K562 (cell line): ENCODE measurements around the gene CENPX. TPM values are rescaled to one million over a fixed set of nuclear protein-coding genes. Genes with fewer than 3 reads are reported as not detected.

Experiments
- ATAC-seq: fragments of 200-7000 bp; cut with Tn5 transposase; 3 replicates; pipeline ENCODE4 v1.9.1; 2020; ENCODE audit warnings: moderate library complexity
- BruUV-seq: library from RNA; stranded (reverse); fragments of 400-500 nt; replicated peaks from 2 replicates; lab custom pipeline; 2021; lab: Mats Ljungman, UMichigan
- CTCF ChIA-PET: fragments of 300-600 bp; formaldehyde crosslinking; extraction: SDS; loops from one replicate; lab custom pipeline; 2021; ENCODE audit warnings: low intra/inter-chr PET ratio; lab: Yijun Ruan, JAX
- POLR2A ChIA-PET: fragments of 300-600, 350-650 bp; sonication (Branson Sonifier 250); formaldehyde crosslinking; extraction: SDS; loops from one replicate; lab custom pipeline; 2021; ENCODE audit warnings: antibody characterized with exemption, inconsistent platforms; lab: Yijun Ruan, JAX
- DNase-seq, 4 experiments: peaks; one replicate each; pipeline versions ENCODE4 v3.0.0 to v3.0.0-alpha.2; 2011 to 2018; ENCODE audit warnings: low spot score in 3 of 4, mixed read lengths in 3 of 4; ENCODE audit errors: extremely low read depth in 1 of 4
- FAIRE-seq: peaks from 2 replicates; lab custom pipeline; 2011; peaks lifted over from hg19 to GRCh38; lab: Jason Lieb, UNC
- H2AFZ ChIP-seq: 2 replicates; pipeline ENCODE4 v1.6.0; 2011; ENCODE audit warnings: low read depth, low read length, control low read depth, inconsistent platforms
- H3K27ac ChIP-seq: fragments of 200-600 bp; 3 replicates; pipeline ENCODE4 v1.8.0; 2011; ENCODE audit warnings: low read depth, mild to moderate bottlenecking, control low read depth, inconsistent platforms, low read length, moderate library complexity, mixed read lengths; ENCODE audit errors: extremely low read depth
- H3K27me3 ChIP-seq, 2 experiments: fragments of 300-600 bp in 1 of 2; 2 replicates in 1 of 2; 3 replicates in 1 of 2; pipeline versions ENCODE4 v1.6.0 to v1.8.0; 2011; ENCODE audit warnings: inconsistent platforms in 2 of 2, low read length in 2 of 2, mild to moderate bottlenecking in 1 of 2, mixed read lengths in 1 of 2, moderate library complexity in 1 of 2; ENCODE audit not compliant: control insufficient read depth in 2 of 2, insufficient read depth in 2 of 2
- H3K36me3 ChIP-seq: fragments of 300-600 bp; 3 replicates; pipeline ENCODE4 v1.8.0; 2011; ENCODE audit warnings: mild to moderate bottlenecking, low read length, inconsistent platforms; ENCODE audit not compliant: control insufficient read depth, insufficient read depth
- H3K4me1 ChIP-seq, 2 experiments: fragments of 200-600 bp in 1 of 2; replicated peaks in 1 of 2; 2 replicates in 1 of 2; 3 replicates in 1 of 2; pipeline versions ENCODE4 v1.5.1 to v1.8.0; 2011; ENCODE audit warnings: inconsistent platforms in 2 of 2, low read length in 2 of 2, mild to moderate bottlenecking in 1 of 2, mixed read lengths in 1 of 2, moderate library complexity in 1 of 2; ENCODE audit not compliant: control insufficient read depth in 2 of 2, insufficient read depth in 2 of 2
- H3K4me2 ChIP-seq: 2 replicates; pipeline ENCODE4 v1.6.1; 2011; ENCODE audit warnings: low read length, control low read depth, inconsistent platforms, mixed read lengths; ENCODE audit not compliant: insufficient read depth
- H3K4me3 ChIP-seq: fragments of 200-600 bp; sonication (generic), shearing (Covaris generic); 2 replicates; pipeline ENCODE4 v1.5.1; 2016; ENCODE audit warnings: control low read depth, inconsistent platforms
- H3K79me2 ChIP-seq: fragments of 200-600 bp; 3 replicates; pipeline ENCODE4 v1.8.0; 2011; ENCODE audit warnings: low read length, inconsistent platforms; ENCODE audit not compliant: control insufficient read depth, insufficient read depth
- H3K9ac ChIP-seq, 2 experiments: 2 replicates each; pipeline versions ENCODE4 v1.6.0 to v1.6.1; 2011; ENCODE audit warnings: low read depth in 2 of 2, low read length in 2 of 2, control low read depth in 1 of 2, inconsistent platforms in 1 of 2, mild to moderate bottlenecking in 1 of 2, mixed read lengths in 1 of 2; ENCODE audit not compliant: insufficient read depth in 1 of 2
- H3K9me1 ChIP-seq: one replicate; pipeline ENCODE4 v1.6.0; 2011; ENCODE audit warnings: inconsistent platforms, mild to moderate bottlenecking, low read length, moderate library complexity; ENCODE audit not compliant: control insufficient read depth, insufficient read depth
- H3K9me3 ChIP-seq: replicated peaks from 2 replicates; pipeline ENCODE4 v1.5.1; 2011; ENCODE audit warnings: low read depth, low read length, inconsistent platforms; ENCODE audit not compliant: control insufficient read depth, insufficient read depth
- H4K20me1 ChIP-seq: replicated peaks from 2 replicates; pipeline ENCODE4 v1.6.1; 2011; ENCODE audit warnings: low read length, inconsistent platforms, mixed read lengths; ENCODE audit not compliant: control insufficient read depth, insufficient read depth
- DNMT1 ChIP-seq: fragments of 450-650 bp; IDR thresholded peaks from 2 replicates; pipeline ENCODE4 v1.6.1; 2016; ENCODE audit warnings: antibody characterized with exemption, mild to moderate bottlenecking
- HNRNPUL1 ChIP-seq: fragments of 200-400 bp; formaldehyde crosslinking; IDR thresholded peaks from 2 replicates; pipeline ENCODE4 v1.6.1; 2017; ENCODE audit warnings: low read length
- ZNF586 ChIP-seq: fragments of 450-650 bp; formaldehyde crosslinking; conservative IDR thresholded peaks from 2 replicates; pipeline ENCODE4 v1.4.0; 2020; ENCODE audit warnings: mild to moderate bottlenecking, moderate library complexity
- WGBS: fragments of 100-300 bp; shearing (Covaris generic); methylation state at CpG from one replicate; pipeline ENCODE4 v1.1.6; 2016; ENCODE audit warnings: low coverage, mixed read lengths; ENCODE audit not compliant: insufficient coverage; ENCODE audit errors: missing lambda C conversion rate; 5-methylcytosine and 5-hydroxymethylcytosine counted together
- in situ Hi-C: fragments of 300-500 bp; cut with MboI; formaldehyde crosslinking; loops from 4 replicates; pipeline ENCODE4 v1.15.0; 2018; ENCODE audit warnings: inconsistent platforms, mixed read lengths
- intact Hi-C: fragments of 100-400 bp; cut with micrococcal nuclease; formaldehyde crosslinking; loops from 2 replicates; pipeline ENCODE4 v1.14.2; 2022
- polyA plus RNA-seq, 8 experiments: library from polyadenylated mRNA; depleted of rRNA in 4 of 8; stranded (reverse) in 5 of 8; unstranded in 3 of 8; fragments of >200 nt; fragmentation: Nextera tagmentation in 2 of 8; fragmentation: Illumina TruSeq in 1 of 8; extraction: Ambion mirVana in 2 of 8; extraction: Trizol in 1 of 8; gene quantifications; 2 replicates each; pipeline versions ENCODE4 v1.2.1 to v1.2.3, GENCODE V29; 2011 to 2014; ENCODE audit warnings: inconsistent platforms in 1 of 8, missing spikeins in 1 of 8
- total RNA-seq, 7 experiments: library from RNA; depleted of rRNA in 6 of 7; stranded (reverse); fragments of >200 nt in 6 of 7; fragmentation: Illumina TruSeq in 2 of 7; extraction: Trizol in 2 of 7; gene quantifications; 2 replicates each; pipeline versions ENCODE4 v1.2.1 to v1.2.3, GENCODE V29; 2011 to 2021; ENCODE audit warnings: low replicate concordance in 1 of 7

CENPX gene
- total and polyA plus RNA-seq, 9 of the 15 experiments (the other 6 are each of a cell fraction or from before 2014, with no cell fraction given): 32.7 to 352 (median 127) TPM

DNA sequence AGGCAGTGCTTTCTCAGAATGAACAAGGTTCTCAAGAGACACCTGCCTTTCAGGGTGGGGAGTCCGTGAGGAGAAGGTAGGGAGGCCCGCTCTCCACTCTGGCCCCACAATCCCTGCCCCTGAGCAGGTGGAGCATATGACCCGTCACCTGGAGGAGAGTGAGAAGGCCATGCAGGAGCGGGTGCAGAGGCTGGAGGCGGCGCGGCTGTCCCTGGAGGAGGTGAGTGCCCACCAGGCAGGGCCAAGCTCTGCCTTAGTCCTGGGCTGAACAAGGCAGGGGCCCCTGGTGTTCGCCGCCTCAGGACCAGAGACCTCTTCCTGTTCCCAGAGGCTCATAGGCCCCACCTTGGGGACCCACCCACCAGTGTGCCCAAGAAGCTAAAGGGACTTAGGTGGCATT is 6.3 kb upstream of the CENPX start:
- WGBS: 87% methylated on average over 8 of the region's 9 CpGs
- in situ Hi-C loops (no loop called here), intact Hi-C loops (no loop called here)
- ChIA-PET CTCF (no interaction called here), POLR2A (interaction anchor here (2.0 kb wide), 1 partner anchor 9 kb away, joined by 6 read pairs; the partner anchor contains the start of gene DCXR)
- DNase-seq (no peak), FAIRE-seq (no peak), ATAC-seq (no peak)
- H2AFZ ChIP-seq: no peak overlapping the region
- H3K9me3 ChIP-seq: no peaks in the 10 kb centered on the region
- peaks cover 8 to 89% of the 10 kb centered on the region in 2 experiments for H3K4me1 ChIP-seq
- H3K9ac ChIP-seq: peak overlapping the region in 1 of 2 experiments; percentile 55; a peak in 1 of 4 replicates
- no peaks in the 10 kb centered on the region for H3K9me1 ChIP-seq
- H3K4me3 ChIP-seq: no peak overlapping the region
- peaks cover 20% of the 10 kb centered on the region for H3K79me2 ChIP-seq
- BruUV-seq: no TSS peak
- no peaks in the 10 kb centered on the region for H4K20me1 ChIP-seq
- H3K36me3 ChIP-seq: peaks cover 12% of the 10 kb centered on the region; the same call in 1 of the 3 replicates
- no peak overlapping the region for H3K27ac ChIP-seq
- no peak overlapping the region for H3K4me2 ChIP-seq
- TF ChIP-seq DNMT1: no peak
- TF ChIP-seq ZNF586: no peak
- no peaks in the 10 kb centered on the region for H3K27me3 ChIP-seq

DNA sequence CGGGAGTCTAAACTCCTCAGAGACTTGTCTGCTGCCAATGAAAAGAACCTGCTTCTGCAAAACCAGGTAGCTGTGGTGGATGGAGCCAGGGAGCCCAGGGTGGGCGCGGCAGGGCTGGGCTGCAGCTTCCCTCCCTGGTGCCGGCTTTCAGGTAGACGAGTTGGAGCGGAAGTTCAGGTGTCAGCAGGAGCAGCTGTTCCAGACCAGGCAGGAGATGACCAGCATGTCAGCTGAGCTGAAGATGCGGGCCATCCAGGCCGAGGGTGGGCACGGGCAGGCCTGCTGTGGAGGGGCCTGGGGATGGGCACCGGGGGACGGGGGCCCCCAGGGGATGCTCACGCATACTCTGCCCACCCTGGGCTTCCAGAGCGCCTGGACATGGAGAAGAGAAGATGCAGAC is 5.6 kb upstream of the CENPX start:
- Histone ChIP-seq H3K36me3 (peaks cover 6% of the 10 kb centered on the region; the same call in 1 of the 3 replicates), H4K20me1 (no peaks in the 10 kb centered on the region), H3K4me3 (no peak overlapping the region), H3K27ac (no peak overlapping the region), H3K27me3 (no peaks in the 10 kb centered on the region), H3K4me1 (peaks cover 8 to 90% of the 10 kb centered on the region in 2 experiments), H3K4me2 (no peak overlapping the region), H3K9me3 (no peaks in the 10 kb centered on the region), H3K9ac (no peak overlapping the region), H3K79me2 (peaks cover 22% of the 10 kb centered on the region), H3K9me1 (no peaks in the 10 kb centered on the region), H2AFZ (no peak overlapping the region)
- FAIRE-seq (no peak), ATAC-seq (no peak), DNase-seq (no peak)
- in situ Hi-C loops: no loop called here
- no TSS peak for BruUV-seq
- intact Hi-C loops: no loop called here
- 88% methylated on average over 8 of the region's 13 CpGs for WGBS
- CTCF ChIA-PET: no interaction called here
- POLR2A ChIA-PET: interaction anchor here (0.6 to 2.0 kb wide), 3 partner anchors 9 to 159 kb away, joined by 3 to 6 read pairs (median 3); partner anchors contain the start of gene DCXR
- no peak for TF ChIP-seq HNRNPUL1
